ENCODE measurements around the gene SELENOP.

DNA sequence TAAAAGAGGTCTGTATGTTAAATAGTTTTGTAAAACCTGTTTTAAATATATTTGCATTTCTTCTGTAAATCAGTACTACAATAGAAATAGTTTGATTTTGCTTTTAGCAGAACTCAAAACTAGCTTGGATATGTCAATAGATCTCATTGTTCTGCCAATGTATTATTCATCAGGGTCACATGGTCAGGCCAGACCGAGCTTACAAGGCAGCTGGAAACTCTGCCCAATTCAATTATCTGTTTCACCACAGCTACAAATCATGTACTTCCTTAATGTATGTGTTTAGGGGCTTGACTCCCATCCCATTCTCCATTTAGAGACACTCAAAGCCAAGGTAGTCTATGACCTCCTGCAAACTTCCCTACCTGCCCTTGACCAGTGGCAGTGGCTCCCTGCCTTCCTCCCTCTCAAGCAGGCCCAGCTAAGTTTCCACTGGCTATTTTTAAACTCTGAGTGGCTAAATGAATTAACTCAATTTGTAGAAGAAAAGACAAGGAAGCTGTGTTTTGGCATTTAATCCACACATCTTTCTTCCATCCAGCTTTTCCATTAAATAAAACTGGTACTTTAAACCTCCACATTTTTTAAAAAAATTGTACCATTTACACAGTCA is 46.4 kb upstream of the SELENOP start:
- no peak for TF ChIP-seq POLR2A (IDR thresholded peaks at IDR 0.05; ENCODE audit: low read depth, low read length)
- TF ChIP-seq POLR2AphosphoS5 (IDR thresholded peaks at IDR 0.05; ENCODE audit: low read depth, low read length) = no peak
- TF ChIP-seq TAF1 (IDR thresholded peaks at IDR 0.05; ENCODE audit: low read depth, low read length) = no peak
- no peak for TF ChIP-seq POU2F2 (IDR thresholded peaks at IDR 0.05; ENCODE audit: low read depth, low read length)
- TF ChIP-seq SPI1 (IDR thresholded peaks at IDR 0.05; ENCODE audit: low read depth, low read length) = no peak
